NB4 (cell line): ENCODE results near the gene RPS6KA4.

Experiments used
- DNase-seq: peaks from one replicate; pipeline ENCODE4 v3.0.0; 2010; ENCODE audit warnings: low read depth
- H3K4me3 ChIP-seq: one replicate; pipeline ENCODE4 v1.5.1; 2011; ENCODE audit warnings: mild to moderate bottlenecking, low read depth, low read length, moderate library complexity
- CTCF ChIP-seq: IDR thresholded peaks from one replicate; pipeline ENCODE4 v1.5.1; 2012; ENCODE audit warnings: low read depth, low read length
- MYC ChIP-seq: IDR thresholded peaks from 2 replicates; pipeline ENCODE4 v1.6.1; 2011; ENCODE audit warnings: low read depth, low read length
- POLR2A ChIP-seq: IDR thresholded peaks from 2 replicates; pipeline ENCODE4 v1.6.1; 2011; ENCODE audit warnings: mild to moderate bottlenecking; ENCODE audit not compliant: insufficient read length; ENCODE audit errors: extremely low read depth
- TF ChIP-seq, protein P1 (sequence below): IDR thresholded peaks from 2 replicates; pipeline ENCODE4 v1.6.1; 2011; ENCODE audit warnings: low read depth, low read length

RPS6KA4 gene

GRCh38 chr11:64384981-64385944 lies 26.3 kb downstream of the RPS6KA4 start:
- TF ChIP-seq MYC (no peak), CTCF (no peak), POLR2A (no peak)
- TF ChIP-seq, protein P1, sequence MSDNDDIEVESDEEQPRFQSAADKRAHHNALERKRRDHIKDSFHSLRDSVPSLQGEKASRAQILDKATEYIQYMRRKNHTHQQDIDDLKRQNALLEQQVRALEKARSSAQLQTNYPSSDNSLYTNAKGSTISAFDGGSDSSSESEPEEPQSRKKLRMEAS = no peak
- DNase-seq = peak; percentile 74
- H3K4me3 ChIP-seq = no peak overlapping the region

- H3K4me3 ChIP-seq = no peak overlapping the region
- TF ChIP-seq POLR2A (no peak), MYC (peak; percentile 54; the same call in 1 of the 2 replicates)
- TF ChIP-seq, protein P1 = no peak
- DNase-seq = peak; percentile 88
Observed at GRCh38 chr11:64385945-64386704, 27.2 kb downstream of the RPS6KA4 start.

GRCh38 chr11:64387916-64388315 lies 29.0 kb downstream of the RPS6KA4 start:
- TF ChIP-seq, protein P1 = no peak
- no peak for TF ChIP-seq POLR2A
- TF ChIP-seq MYC = no peak
- no peak for TF ChIP-seq CTCF
- DNase-seq = no peak

GRCh38 chr11:64388894-64389293 lies 29.9 kb downstream of the RPS6KA4 start:
- H3K4me3 ChIP-seq = no peak overlapping the region
- TF ChIP-seq MYC = no peak
- TF ChIP-seq CTCF = no peak
- TF ChIP-seq, protein P1 = no peak
- no peak for TF ChIP-seq POLR2A
- no peak for DNase-seq

More at GRCh38 chr11:64387916-64388315, 29.0 kb downstream of the RPS6KA4 start:
- H3K4me3 ChIP-seq = no peak overlapping the region

GRCh38 chr11:64389851-64390250 lies 30.9 kb downstream of the RPS6KA4 start:
- DNase-seq = no peak
- TF ChIP-seq MYC (no peak), CTCF (no peak), POLR2A (no peak)
- TF ChIP-seq, protein P1 = no peak
- H3K4me3 ChIP-seq = no peak overlapping the region

GRCh38 chr11:64390558-64390957 lies 31.6 kb downstream of the RPS6KA4 start:
- no peak for DNase-seq
- no peak for TF ChIP-seq POLR2A
- TF ChIP-seq, protein P1 = no peak
- TF ChIP-seq MYC = no peak
- no peak for TF ChIP-seq CTCF
- H3K4me3 ChIP-seq = no peak overlapping the region
